HEK293T (cell line): ENCODE measurements around the gene SLAIN2.

Experiments used
- ARNT ChIP-seq: fragments of 450-650 bp; IDR thresholded peaks from 2 replicates; pipeline ENCODE4 v1.6.1; 2017; ENCODE audit warnings: mild to moderate bottlenecking
- BHLHE40 ChIP-seq: fragments of 450-650 bp; IDR thresholded peaks from 2 replicates; pipeline ENCODE4 v1.6.1; 2016; ENCODE audit warnings: mild to moderate bottlenecking, moderate library complexity, borderline replicate concordance
- ELF4 ChIP-seq: fragments of 450-650 bp; IDR thresholded peaks from 2 replicates; pipeline ENCODE4 v1.6.1; 2017; ENCODE audit warnings: antibody characterized with exemption
- FOXA1 ChIP-seq: fragments of 450-650 bp; IDR thresholded peaks from 2 replicates; pipeline ENCODE4 v1.6.1; 2016; ENCODE audit warnings: mild to moderate bottlenecking
- FOXK2 ChIP-seq: fragments of 450-650 bp; IDR thresholded peaks from 2 replicates; pipeline ENCODE4 v1.6.1; 2016; ENCODE audit warnings: mild to moderate bottlenecking
- HDGF ChIP-seq: fragments of 450-650 bp; IDR thresholded peaks from 2 replicates; pipeline ENCODE4 v1.6.1; 2017; ENCODE audit warnings: antibody characterized with exemption, borderline replicate concordance
- L3MBTL2 ChIP-seq: fragments of 450-650 bp; conservative IDR thresholded peaks from 2 replicates; pipeline ENCODE4 v1.6.1; 2016; ENCODE audit warnings: mild to moderate bottlenecking
- LEF1 ChIP-seq: fragments of 450-650 bp; IDR thresholded peaks from 2 replicates; pipeline ENCODE4 v1.6.1; 2017; ENCODE audit warnings: mild to moderate bottlenecking, borderline replicate concordance
- SP1 ChIP-seq: fragments of 450-650 bp; IDR thresholded peaks from 2 replicates; pipeline ENCODE4 v1.6.1; 2017
- SUZ12 ChIP-seq: fragments of 450-650 bp; IDR thresholded peaks from 2 replicates; pipeline ENCODE4 v1.6.1; 2016; ENCODE audit warnings: mild to moderate bottlenecking
- TARDBP ChIP-seq: fragments of 450-650 bp; IDR thresholded peaks from 2 replicates; pipeline ENCODE4 v1.6.1; 2016

GRCh38 chr4:48420144-48420543 lies 78.8 kb downstream of the SLAIN2 start:
- no peak for TF ChIP-seq L3MBTL2
- no peak for TF ChIP-seq SUZ12
- TF ChIP-seq SP1: no peak
- TF ChIP-seq FOXK2: no peak
- no peak for TF ChIP-seq LEF1
- TF ChIP-seq BHLHE40: no peak
- no peak for TF ChIP-seq FOXA1
- TF ChIP-seq ARNT: no peak
- TF ChIP-seq ELF4: no peak
- no peak for TF ChIP-seq HDGF
- TF ChIP-seq TARDBP: no peak
